ENCODE measurements around the gene ELOVL5. TPM values are rescaled to one million over a fixed set of nuclear protein-coding genes. Genes with fewer than 3 reads are reported as not detected.

ELOVL5 gene
- total RNA-seq = 73.9 and 77.2 TPM in 2 replicates

GRCh38 chr6:53348371-53349208 is at the start of gene ELOVL5:
ELOVL5 (minus strand) TSS chr6:53348950; CDS start chr6:53295699, 53,251 bp downstream.

Other genes starting within 250 kb of the ELOVL5 start
- gene GCM1, start 200.1 kb downstream of the ELOVL5 start, total RNA-seq = under 0.01 TPM in 1 of 2 replicates, not detected in the other
- 9.8 and 11.7 TPM in 2 replicates for gene GCLC, start 196.2 kb upstream of the ELOVL5 start, total RNA-seq

All from mammary microvascular endothelial cell (primary cell).